SH-SY5Y (cell line): ENCODE measurements around the gene ZBTB40.
A peak's percentile ranks its signal among the peaks of the same experiment; 100 is the strongest.

Source experiments
- GATA2 ChIP-seq: IDR thresholded peaks from 2 replicates; pipeline ENCODE4 v1.6.1; 2011; ENCODE audit warnings: mild to moderate bottlenecking, low read depth, low read length
- GATA3 ChIP-seq: IDR thresholded peaks from 2 replicates; pipeline ENCODE4 v1.6.1; 2011; ENCODE audit warnings: low read depth, mild to moderate bottlenecking, low read length, moderate library complexity

ZBTB40 gene

GRCh38 chr1:22570140-22570909 is 118.7 kb downstream of the ZBTB40 start:
- TF ChIP-seq GATA3 (no peak), GATA2 (peak; percentile 57; the same call in 1 of the 2 replicates)

DNA sequence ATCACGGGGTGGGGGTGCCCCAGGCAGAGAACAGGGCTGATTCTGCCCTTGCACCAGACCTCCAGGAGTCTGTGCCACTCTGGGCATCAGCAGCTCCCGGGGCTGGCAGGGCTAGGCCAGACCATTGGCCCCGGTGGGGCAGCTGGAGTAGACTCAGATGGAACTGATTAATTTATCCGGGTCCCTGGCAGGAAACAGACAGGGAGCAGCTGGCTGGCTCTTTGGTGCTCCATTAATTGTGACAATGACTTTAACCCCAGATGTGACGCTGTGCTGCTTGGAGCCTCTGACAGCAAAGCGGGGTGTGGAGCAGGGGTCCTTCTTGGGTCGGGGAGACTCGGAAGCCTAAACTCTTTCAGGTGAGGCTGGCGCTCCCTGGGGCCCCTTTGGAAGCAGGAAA is 121.2 kb downstream of the ZBTB40 start:
- TF ChIP-seq GATA2 (peak; percentile 88), GATA3 (no peak)

- TF ChIP-seq GATA2 (no peak), GATA3 (no peak)
Measured at GRCh38 chr1:22573237-22573636, 121.6 kb downstream of the ZBTB40 start.

- TF ChIP-seq GATA3 = no peak
- TF ChIP-seq GATA2 = no peak
Measured at GRCh38 chr1:22575532-22576149, 124.0 kb downstream of the ZBTB40 start.

GRCh38 chr1:22576150-22576544 is 124.5 kb downstream of the ZBTB40 start:
- TF ChIP-seq GATA2 (no peak), GATA3 (no peak)

- TF ChIP-seq GATA2 = no peak
- no peak for TF ChIP-seq GATA3
Measured at GRCh38 chr1:22576617-22577016, 125.0 kb downstream of the ZBTB40 start.

- TF ChIP-seq GATA3 = no peak
- TF ChIP-seq GATA2 = no peak
Measured at GRCh38 chr1:22578732-22579361, 127.2 kb downstream of the ZBTB40 start.

DNA sequence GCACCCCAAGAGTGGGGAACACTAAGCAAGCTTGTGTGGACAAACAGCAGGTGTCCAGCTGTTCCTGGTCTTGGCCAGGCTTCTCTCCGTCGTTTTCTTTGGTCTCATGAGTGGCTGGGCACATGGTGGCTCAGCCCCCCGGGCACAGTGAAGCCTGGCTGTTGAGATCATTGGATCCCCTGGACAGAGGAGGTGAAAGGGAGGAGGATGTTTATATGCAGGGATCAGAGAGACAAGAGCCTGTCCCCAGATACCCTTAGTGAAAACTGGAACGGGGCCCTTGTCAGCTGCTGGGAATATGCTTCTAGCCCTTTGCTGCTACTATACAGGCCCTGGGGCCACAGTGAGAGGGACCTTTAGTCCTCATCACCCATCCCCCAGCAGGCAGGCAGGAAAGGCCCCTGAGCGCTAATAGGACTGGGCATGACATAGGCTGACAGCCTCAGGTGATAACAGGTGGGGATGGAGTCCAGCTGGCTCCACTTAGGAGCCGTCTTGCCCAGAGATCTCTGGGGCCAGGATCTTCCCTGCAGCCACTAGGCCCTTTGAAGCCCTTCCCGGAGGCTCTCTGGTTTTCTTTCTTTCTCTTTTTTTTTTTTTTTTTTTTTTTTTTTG is 128.0 kb downstream of the ZBTB40 start:
- TF ChIP-seq GATA3 (no peak), GATA2 (peak; percentile 58)
